T follicular helper cell (primary cell): ENCODE measurements around the gene TNFRSF1B.

Source experiments
- DNase-seq: peaks from one replicate; pipeline ENCODE4 v3.0.0-alpha.2; 2020; ENCODE audit warnings: low read depth

TNFRSF1B gene

DNA sequence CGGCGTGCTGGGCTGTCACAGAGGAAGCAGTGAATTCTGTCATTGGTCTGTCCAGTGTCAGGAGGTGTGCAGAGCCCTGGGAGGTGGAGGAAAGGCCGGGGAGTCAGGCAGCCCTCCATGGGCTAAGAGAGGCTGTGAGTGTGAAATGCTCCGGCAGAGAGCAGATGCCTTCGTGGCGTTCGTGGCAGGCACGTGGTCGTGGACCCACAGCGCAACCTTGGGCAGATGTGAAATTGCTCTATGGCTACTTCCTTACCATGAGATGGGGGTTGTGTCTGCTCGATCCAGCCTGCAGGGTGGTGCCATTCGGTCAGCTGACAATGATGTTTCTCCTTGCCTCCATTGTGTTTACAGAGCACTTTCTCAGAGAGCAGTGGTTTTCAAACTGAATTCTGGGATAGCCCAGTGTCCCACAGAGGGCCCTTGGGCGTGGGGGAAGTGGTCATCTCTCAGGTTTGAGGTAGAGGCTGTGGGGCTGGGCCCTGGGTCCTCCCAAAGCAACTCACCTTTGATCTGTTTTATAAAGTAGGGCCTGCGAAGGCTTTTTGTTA is 27.9 kb downstream of the TNFRSF1B start:
- DNase-seq: no peak

DNA sequence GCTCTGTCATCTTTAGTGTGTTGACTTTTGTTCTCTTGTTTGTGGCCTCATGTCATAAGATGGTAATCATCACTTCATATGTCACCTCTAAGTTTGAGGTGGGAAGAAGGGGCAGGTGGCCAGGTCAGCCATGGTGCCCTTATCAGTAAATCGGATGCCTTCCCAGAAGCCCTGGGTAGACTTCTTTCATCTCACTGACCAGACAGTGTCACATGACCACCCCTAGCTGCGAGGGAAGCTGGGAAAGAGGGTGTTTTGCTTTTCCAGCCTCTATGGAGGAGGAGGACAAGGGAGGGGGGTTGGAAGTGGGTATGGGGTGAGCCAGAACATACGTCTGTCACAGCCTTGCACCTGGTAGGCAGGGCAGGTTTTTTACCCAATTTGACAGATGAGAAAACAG is 28.6 kb downstream of the TNFRSF1B start:
- no peak for DNase-seq

DNA sequence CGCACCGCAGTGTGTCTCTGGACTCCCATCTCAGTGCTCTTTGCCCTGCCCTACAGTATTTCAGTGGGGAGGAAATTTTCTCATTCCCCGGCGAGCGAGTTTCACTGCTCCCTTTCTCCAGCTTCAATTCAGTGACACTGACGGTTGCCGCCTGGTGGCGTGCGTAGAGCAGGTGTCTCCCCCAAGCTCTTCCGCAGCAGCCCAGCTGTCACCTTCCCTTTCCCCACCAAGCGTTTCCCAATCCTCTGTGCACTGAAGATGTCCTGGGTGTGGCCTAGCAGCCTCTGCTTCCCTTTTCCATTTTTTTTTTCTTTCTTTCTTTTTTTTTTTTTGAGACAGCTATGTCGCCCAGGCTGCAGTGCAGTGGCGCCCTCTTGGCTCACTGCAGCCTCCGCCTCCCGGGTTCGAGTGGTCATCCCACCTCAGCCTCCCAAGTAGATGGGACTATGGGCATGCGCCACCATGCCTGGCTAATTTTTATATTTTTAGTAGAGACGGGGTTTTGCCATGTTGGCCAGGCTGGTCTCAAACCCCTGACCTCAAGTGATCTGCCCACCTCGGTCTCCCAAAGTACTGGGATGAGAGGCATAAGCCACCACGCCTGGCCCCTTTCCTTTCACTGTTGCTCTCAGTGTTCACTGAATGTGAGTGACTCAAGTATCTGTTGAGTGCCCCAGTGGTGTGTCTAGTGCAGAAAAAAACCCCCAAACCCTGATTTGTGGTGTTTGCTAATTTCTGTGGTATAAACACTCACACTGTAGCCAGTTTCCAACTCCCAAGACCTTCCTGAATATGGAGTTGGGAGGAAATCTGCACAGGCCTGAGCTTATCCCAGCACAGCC is 30.1 kb downstream of the TNFRSF1B start:
- no peak for DNase-seq

DNA sequence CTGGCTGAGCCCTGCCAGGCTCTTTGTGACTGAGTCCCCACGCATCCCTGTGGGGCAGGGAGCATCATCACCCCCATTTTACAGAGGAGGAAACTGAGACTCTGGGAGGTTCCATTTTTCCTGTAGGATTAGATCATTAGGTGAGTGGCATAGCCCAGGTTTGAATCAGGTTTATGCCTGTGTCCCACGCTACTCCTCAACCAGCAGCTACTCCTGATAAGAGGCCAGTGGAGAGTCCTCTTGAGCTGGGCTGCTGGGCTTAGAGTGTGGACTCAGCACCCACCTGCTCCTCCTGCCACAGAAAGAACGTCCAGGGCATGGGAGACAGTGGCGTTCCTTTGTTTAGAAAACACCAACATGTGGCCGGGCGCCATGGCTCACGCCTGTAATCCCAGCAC is 30.7 kb downstream of the TNFRSF1B start:
- DNase-seq: no peak

DNA sequence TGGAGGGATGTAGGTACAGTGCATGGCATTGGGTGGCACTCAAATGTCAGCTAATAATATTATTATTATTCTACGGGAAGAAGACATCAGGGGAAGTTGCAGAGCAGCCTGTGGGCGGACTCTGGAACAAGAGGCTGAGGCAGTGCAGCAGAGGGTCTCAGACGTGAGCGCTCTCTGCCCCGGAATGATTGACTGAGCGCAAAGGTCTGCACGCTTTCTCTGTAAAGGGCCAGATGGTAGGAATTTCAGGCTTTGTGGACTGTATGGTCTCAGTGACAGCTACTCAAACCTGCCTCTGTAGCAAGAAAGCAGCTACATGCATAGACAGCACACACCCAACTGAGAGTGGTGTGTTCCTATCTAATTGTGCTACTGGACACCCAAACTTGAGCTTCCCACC is 33.4 kb downstream of the TNFRSF1B start:
- no peak for DNase-seq

DNA sequence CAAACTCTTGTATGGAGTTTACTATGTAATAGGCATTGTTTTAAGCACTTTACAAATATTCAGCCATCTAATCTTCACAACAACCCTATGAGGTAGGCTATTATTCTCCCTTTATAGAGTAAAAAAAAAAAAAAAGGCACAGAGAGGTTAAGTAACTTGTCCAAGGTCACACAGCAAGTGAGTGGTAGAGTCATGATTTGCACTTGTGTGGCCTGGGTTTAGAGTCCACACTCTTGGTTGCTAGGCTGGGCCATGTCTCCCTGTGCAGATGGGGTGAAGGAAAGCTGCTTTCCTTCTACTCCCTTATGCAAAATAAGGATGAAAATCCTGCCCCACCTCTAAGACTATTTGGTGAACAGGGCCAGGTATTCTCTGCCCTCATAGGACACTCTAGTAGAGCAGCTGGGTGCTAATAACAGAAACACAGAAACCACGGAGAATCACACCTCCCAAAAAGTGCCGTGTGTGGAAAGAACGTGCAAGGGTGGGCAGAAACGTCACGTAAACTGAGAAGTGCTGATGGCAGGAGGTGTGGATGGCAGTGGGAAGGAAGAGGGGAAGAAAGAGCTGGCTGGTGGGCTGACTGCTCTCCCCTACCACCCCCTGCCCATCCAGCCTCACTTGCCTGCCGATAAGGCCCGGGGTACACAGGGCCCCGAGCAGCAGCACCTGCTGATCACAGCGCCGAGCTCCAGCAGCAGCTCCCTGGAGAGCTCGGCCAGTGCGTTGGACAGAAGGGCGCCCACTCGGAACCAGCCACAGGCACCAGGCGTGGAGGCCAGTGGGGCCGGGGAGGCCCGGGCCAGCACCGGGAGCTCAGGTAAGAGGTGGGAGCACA is 34.8 kb downstream of the TNFRSF1B start:
- DNase-seq: no peak

DNA sequence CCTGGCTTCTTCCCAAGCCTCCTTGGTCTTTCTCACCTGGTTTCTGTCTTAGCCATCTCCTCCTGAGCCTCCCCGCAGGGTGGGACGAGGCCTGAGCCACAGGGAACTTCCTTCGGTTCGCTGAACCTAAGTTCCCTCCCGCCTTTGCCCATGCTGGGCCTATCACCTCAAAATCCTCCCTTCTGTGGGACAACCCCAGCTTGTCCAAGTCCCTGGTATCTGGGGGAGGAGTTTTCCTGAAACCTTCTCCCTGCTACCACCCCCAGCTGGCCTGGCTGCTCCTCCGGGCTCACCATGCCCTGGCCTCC is 35.4 kb downstream of the TNFRSF1B start:
- DNase-seq: no peak

DNA sequence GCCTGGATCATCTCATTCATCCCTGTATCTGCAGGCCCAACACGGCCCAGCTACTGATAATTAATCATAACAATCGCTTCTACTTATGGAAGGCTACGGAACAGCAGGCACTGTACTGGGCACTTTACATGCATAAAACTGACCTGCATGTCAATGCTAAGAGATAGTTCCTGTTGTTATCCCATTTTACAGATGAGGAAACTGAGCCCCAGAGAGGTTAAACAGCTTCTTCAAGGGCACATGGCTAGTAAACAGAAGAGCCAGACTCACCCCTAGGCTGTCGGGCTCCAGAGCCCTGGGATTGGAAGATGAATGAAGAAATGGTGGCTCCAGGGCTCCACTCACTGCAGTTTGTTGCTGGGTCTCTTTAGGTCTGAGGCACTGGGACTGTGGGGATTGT is 35.8 kb downstream of the TNFRSF1B start:
- DNase-seq: no peak

DNA sequence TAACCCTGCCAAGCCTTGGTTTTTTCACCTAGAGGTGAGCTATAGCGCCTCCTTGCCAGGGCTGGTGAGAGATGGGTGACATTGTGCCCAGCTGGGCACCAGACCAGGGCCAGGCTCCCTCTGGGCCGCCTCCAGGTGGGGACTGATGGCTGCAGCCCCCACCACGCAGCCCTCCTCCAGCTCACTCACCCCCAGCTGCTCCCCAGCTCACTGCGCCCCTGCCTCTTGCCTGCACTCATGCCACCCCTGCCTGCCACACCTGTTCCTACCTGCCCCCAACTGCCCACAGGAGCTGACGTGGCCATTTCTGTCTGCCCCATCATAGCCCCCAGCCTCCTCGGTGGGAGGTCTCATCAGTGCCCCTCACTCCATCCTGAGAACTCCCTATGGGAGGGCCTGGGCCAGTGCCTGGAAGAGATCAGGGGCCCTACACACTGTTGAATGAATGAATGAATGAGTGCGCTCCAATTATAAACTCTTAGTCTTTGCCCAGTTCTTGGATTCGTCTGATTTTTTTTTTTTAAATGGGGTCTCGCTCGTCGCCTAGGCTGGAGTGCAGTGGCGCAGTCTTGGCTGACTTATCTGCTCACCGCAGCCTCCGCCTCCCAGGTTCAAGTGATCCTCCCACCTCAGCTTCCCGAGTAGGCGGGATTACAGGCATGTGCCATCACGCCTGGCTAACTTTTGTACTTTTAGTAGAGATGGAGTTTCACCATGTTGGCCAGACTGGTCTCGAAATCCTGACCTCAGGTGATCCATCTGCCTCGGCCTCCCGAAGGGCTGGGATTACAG is 36.6 kb downstream of the TNFRSF1B start:
- DNase-seq: no peak

DNA sequence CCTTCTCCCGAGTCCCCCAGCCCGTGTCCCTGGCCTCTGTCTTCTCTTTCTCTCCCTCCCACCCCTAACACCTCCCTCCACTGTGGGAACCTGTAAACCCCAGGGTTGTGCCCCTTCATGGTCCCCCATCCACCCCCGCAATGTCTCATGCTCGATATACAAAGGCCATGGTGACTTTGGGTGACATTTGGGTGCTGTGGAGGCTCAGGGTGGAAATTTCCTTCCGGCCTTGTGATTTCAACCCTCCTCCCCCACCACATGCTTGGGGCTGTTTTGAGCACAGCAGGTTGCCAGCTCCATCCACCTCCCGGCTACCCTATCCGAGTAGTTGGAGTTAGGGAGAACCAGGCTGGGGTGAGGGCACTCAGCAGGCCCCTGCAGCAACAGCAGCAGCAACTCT is 37.3 kb downstream of the TNFRSF1B start:
- DNase-seq: no peak

DNA sequence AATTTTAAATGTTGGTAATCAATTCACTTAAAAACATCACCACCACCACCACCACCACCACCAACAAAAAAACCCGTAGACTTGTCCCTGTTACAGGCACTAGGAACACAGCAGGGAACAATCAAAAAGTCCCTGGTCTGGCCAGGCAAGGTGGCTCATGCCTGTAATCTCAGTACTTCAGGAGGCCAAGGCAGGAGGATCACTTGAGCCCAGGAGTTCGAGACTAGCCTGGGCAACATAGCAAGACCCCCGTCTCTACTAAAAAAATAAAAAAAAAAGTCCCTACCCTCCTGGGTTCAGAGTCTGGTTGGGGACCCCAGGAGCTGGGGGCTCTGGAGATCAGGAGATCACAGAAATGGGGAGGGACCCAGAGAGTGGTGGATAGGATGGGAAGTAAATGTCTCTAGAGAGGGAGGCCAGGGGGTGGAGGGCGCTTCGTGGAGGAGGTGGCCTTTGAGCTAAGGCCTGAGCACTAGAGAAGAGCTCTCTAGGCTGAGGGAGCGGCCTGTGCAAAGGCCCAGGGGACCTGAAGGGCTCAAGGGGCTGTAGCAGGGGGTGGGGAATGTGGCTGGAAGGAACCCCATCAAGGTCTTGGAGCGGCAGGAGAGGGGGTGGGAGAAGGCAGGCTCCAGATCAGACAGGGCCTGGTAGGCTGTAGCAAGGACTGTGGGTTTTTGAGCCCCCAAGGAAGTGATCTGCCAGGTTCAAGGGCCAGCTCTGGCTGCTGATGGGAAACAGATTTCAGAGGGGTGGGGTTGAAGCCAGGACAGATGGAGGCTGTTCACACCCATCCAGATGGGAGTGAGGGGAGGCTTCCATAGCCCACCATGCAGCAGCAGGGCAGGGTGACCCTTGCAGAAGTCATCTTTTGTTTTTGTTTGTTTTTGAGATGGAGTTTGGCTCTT is 38.2 kb downstream of the TNFRSF1B start:
- DNase-seq: no peak

DNA sequence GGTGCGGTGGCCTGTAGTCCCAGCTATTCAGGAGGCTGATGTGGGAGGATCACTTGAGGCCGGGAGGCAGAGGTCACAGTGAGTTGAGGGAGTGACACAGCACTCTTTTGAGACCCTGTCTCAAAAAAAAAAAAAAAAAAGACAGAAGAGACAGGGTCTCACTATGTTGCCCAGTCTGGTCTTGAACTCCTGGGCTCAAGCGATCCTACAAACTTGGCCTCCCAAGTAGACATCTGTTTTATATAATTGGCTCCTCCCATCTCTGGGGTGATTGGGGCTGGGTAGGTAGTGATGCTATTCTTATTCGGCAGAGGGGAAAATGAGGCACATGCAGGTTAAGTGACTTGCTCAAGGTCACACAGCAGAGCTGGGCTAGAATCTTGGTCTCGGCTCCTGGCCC is 39.4 kb downstream of the TNFRSF1B start:
- DNase-seq: no peak

DNA sequence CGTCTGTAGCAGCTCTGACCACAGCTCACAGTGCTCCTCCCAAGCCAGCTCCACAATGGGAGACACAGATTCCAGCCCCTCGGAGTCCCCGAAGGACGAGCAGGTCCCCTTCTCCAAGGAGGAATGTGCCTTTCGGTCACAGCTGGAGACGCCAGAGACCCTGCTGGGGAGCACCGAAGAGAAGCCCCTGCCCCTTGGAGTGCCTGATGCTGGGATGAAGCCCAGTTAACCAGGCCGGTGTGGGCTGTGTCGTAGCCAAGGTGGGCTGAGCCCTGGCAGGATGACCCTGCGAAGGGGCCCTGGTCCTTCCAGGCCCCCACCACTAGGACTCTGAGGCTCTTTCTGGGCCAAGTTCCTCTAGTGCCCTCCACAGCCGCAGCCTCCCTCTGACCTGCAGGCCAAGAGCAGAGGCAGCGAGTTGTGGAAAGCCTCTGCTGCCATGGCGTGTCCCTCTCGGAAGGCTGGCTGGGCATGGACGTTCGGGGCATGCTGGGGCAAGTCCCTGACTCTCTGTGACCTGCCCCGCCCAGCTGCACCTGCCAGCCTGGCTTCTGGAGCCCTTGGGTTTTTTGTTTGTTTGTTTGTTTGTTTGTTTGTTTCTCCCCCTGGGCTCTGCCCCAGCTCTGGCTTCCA is 40.1 kb downstream of the TNFRSF1B start:
- DNase-seq: no peak

DNA sequence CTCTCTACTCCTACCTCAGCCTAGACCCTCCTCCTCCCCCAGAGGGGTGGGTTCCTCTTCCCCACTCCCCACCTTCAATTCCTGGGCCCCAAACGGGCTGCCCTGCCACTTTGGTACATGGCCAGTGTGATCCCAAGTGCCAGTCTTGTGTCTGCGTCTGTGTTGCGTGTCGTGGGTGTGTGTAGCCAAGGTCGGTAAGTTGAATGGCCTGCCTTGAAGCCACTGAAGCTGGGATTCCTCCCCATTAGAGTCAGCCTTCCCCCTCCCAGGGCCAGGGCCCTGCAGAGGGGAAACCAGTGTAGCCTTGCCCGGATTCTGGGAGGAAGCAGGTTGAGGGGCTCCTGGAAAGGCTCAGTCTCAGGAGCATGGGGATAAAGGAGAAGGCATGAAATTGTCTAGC is 41.5 kb downstream of the TNFRSF1B start:
- DNase-seq: no peak

DNA sequence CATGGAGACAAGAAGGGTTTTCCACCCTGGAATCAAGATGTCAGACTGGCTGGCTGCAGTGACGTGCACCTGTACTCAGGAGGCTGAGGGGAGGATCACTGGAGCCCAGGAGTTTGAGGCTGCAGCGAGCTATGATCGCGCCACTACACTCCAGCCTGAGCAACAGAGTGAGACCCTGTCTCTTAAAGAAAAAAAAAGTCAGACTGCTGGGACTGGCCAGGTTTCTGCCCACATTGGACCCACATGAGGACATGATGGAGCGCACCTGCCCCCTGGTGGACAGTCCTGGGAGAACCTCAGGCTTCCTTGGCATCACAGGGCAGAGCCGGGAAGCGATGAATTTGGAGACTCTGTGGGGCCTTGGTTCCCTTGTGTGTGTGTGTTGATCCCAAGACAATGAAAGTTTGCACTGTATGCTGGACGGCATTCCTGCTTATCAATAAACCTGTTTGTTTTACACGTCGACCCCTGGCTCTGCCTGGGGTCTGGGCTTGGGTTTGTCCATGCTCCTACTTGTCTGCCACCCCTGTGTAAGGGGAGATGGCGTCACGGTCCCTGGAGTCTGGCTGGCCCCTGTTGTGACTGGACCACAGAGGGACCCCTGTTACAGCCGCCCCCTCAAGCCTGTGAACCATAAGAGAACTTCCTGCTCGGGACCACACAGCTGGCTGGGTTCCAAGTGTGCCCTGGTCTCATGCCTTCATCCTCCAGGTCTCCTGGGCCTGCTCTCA is 42.1 kb downstream of the TNFRSF1B start:
- peak; percentile 79 for DNase-seq

DNA sequence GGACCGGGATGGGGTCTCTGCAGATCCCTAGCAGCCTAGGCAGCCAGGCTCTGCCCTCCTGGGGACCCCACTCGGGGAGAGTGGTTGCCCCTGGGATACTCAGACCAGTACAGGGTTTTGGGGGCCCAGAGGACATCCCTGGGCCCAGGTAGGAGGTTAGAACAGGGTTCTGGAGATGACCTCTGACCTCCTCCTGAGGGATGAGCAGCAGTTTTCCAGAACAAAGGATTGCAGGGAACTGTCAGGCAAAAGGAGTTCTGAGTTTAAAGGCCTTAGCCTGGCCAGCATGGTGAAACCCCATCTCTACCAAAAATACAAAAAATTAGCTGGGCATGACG is 42.7 kb downstream of the TNFRSF1B start:
- DNase-seq: no peak

DNA sequence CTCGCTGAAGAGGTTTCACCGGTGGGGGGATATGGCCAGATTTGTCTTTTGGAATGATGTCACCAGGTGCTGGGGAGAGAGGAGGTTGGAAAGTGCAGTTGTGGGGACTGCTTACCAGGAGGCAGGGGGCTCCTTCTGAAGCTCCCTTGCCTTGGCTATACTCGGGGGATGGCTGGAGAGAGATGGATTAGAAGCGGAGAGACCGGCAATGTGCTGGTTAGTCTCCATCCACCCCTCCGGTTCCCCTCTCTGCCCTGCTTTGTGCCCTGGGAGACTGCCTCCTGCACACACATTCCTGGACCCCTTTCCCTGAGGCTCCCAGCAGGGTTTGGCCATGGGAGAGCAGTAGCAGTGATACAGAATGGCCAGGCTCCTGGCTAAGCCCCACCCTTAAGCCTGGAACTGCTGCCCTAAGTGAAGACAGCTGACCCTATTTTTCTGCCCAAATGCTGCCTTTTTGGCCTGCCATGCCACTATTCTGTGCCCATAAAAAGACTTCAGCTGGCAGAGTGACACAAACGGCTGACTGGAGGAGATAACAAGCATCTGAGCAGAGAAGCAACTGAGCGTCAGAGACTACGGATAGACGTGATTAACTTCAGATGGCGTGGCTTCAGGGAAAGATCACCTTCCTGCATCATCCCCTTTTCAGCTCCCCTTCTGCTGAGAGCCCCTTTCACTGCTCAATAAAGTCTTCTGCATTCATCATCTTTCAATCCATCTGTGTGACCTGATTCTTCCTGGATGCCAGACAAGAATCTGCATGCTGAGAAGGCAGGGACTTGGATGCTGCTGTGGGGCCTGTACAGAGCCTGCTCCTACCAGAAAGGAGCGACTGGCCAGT is 48.5 kb downstream of the TNFRSF1B start:
- DNase-seq: no peak

DNA sequence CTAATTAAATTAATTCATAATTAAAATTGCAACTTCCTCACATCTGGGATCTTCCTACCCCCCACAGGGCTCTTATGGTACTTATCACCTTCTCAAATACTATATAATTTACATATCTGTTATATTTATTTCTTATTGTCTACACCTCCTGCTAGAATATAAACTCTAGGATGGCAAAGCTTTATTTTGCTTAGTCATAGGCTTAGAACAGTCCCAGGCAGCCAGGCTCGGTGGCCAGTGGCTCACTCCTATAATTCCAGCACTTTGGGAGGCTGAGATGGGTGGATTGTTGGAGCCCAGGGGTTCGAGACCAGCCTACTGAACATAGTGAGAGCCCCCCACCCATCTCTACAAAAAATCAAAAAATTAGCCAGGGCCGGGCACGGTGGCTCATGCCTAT is 53.0 kb downstream of the TNFRSF1B start:
- DNase-seq: no peak

DNA sequence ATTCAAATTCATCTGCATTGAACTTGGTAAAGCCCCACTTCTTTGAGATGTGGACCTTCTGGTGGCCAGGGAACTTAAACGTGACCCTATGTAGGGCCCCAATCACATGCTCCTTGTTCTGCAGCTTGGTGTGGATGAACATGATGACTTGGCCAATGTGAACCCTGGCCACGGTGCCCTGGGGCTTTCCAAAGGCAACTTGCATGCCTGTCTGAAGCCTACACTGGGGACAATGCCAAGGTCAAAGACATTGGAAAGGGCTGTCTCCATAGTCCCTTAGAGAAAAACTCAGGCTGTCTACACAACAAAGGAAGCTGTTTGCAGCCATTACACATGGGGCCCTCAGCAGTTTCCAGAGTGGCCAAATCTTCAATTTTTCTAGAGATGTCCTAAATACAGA is 54.1 kb downstream of the TNFRSF1B start:
- no peak for DNase-seq
